HG03442 (cell line): ENCODE results near the gene PSMF1.

ENCODE experiments used
- ATAC-seq: cut with Tn5 transposase; IDR thresholded peaks from one replicate; pipeline ENCODE4 v1.9.1; 2021; ENCODE audit warnings: mild to moderate bottlenecking, moderate library complexity; ENCODE audit not compliant: unreplicated experiment

PSMF1 gene

DNA sequence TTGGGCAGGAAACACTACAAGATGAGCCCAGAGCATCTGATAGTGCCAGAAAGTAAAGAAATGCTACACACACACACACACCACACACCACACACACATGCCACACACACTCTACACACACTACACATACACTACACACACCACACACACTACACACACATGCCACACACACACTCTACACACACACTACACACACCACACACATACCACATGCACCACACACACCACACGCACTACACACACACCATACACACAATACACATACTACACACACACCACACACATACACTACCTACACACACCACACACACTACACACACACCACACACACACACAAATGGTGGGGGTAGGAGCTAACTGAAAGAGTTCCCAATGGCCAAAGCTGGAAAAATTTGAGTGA, 69.9 kb downstream of the PSMF1 start:
- no peak for ATAC-seq

GRCh38 chr20:1189827-1190226, 71.4 kb downstream of the PSMF1 start:
- no peak for ATAC-seq

- ATAC-seq, result no peak
Observed at GRCh38 chr20:1190847-1191246, 72.4 kb downstream of the PSMF1 start.

- no peak for ATAC-seq
Observed at GRCh38 chr20:1191299-1191698, 72.9 kb downstream of the PSMF1 start.

DNA sequence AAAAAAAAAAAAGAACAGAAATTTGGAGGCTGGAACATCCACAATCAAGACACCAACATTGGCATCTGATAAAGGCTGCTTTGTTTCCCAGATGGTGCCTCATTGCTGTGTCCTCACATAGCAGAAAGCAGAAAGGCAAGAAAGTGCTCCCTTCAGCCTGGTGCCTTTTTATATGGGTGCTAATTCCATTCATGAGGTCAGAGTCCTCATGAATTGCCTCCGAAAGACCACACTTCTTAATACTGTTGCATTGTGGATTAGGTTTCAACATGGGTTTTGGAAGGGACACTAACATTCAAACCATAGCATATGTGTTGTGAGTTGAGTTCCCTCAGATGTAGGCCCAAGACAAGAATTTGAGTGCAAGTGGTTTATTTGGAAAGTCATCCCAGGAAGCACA, 76.8 kb downstream of the PSMF1 start:
- no peak for ATAC-seq

DNA sequence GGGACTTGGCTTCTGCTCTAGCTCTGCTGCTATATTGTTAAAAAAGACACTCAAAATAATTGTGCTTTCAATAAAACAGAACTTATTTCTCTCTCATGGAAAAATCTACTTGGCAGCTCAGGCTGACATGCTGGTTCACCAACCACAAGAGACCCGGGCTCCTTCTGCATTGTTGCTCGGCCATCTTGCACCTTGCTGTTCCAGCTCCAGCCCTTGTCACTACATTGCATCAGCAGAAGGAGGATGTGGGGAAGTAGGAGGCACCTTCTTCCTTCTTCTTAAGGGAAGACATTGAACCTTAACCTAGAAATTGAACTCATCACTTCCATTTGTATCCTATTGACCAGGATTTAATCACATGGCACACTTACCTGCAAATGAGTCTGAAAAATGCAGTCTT, 78.2 kb downstream of the PSMF1 start:
- ATAC-seq, result no peak

DNA sequence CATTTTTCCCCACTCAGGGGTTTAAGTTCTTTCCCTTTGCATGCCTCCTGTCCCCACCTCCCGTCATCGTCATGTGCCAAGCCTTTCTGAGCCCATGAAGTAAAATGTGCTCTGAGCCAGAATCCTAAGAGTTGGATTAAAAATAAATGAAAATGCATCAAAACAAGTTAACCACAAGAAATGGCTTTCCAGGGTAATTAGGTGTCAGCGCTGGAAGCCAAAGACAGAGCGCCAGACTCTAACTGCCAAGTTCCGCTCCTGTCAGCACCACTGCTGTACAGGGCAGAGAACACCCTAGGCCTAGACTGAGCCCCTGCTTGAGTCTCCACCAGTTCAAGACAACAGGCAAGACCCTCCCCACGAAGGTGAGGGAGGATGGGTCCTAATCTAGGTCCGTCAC, 79.4 kb downstream of the PSMF1 start:
- ATAC-seq, result no peak

DNA sequence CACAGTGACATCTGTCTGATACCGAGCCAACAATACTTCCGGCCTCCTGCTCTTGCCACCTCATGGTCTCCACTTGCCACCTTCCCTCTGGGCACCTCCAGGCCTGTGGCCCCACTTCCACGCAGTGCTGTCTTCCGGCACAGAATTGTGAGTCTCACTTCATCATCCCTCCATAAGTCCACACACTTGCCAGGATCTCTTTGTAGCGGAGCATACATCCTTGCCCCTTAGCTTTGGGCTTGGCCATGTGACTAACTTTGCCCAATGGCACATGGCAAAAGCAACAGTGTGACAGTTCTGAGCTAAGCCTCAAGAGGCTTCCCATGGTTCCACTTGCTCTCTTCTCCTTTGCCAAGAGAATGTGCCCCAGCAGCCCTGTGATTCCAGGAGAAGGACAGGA, 80.3 kb downstream of the PSMF1 start:
- ATAC-seq, result no peak

- no peak for ATAC-seq
Observed at GRCh38 chr20:1199212-1199873, 80.9 kb downstream of the PSMF1 start.

GRCh38 chr20:1199964-1200363, 81.6 kb downstream of the PSMF1 start:
- no peak for ATAC-seq

DNA sequence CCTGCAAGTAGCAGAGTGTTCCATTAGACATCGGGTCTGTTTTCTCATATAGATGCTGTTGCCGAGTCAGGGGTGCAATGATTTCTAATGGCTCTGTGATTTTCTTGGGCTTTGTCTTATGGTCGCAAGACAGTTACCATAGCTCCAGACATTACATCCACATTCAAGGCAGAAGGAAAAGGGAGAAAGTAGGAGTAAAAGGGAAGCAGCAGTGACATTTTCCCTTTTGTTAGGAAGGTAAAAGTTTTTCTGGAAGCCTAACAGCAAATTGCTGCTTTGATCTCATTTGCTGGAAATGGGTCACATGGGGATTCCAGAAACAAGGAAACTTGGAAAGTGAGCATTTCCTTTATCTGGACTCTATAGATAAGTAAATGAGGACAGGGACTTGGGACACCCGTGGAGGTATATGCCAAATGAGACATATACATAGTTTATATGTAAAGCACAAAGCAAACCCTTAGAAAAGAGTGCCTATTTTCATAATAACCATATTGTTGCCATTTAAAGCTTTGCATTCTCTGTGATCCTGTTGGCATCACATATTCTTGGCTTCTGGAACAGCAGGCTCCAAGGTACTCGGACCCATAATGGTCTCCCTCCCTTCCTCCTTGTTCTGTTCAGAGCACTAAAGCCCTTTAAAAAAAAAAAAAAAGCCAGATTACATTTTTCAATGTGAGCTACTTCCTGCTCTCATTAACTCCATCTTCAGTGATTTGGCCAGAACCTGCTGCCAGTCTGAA, 84.5 kb downstream of the PSMF1 start, which contains the start of gene C20orf202:
C20orf202 (plus strand) TSS at position 693 of the 743 bp plus-strand sequence. CDS start 132 bp downstream, outside the sequence.
- no peak for ATAC-seq

- no peak for ATAC-seq
Observed at GRCh38 chr20:1203630-1204029, 85.2 kb downstream of the PSMF1 start.

DNA sequence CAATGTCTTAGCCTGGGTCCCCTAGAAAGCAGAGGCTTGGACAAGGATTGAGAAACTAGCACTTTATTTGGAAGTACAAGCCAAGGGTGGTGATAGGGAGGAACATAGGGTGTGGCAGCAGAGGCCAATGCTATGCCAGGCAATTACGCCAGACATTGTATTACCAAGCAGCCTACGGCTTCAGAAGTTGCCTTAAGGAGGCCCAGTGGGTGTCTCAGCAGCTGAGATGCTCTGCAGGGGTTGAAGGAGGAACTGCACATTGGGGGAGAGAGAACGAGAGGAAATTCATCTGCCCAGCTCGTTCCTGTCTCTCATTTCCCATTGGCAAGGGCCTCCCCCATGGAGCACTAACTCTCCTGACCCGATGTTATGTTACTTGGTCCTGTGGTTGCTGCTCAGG, 85.7 kb downstream of the PSMF1 start:
- ATAC-seq, result no peak

DNA sequence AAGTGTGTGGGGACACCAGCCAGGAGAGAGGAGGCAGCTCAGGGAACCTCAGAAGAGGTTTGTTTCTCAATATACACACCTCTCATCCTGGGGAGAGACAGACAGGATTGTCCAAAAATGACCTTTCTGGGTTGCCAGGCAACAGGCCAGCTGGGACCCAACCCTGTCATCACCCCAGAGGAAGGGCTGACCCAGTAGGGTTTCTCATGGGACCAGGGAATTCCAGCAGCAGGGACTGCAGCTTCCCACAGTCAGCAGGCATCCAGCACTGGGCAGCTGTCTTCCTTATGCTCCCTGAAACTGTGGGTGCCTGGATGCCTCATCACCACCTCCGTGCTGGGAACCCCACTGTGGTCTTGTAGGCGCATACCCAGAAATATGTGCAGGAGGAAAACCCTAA, 86.2 kb downstream of the PSMF1 start:
- no peak for ATAC-seq

DNA sequence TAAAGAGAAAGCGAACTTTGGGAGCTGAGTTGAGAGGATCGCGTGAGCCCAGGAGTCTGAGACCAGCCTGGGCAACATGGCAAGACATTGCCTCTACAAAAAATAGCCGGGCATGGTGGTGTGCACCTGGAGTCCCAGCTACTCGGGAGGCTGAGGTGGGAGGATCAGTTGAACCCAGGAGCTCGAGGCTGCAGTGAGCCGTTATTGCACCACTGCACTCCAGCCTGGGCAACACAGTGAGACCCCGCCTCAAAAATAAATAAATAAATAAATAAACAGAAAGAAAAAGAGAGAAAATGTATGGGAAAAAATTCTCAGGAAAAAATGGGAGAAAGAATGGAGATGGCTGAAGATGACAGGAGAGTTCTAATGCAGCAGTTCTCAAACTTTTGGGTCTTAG, 87.4 kb downstream of the PSMF1 start:
- no peak for ATAC-seq

GRCh38 chr20:1206366-1207148, 88.2 kb downstream of the PSMF1 start:
- ATAC-seq, result no peak

GRCh38 chr20:1207293-1207878, 89.0 kb downstream of the PSMF1 start:
- no peak for ATAC-seq

DNA sequence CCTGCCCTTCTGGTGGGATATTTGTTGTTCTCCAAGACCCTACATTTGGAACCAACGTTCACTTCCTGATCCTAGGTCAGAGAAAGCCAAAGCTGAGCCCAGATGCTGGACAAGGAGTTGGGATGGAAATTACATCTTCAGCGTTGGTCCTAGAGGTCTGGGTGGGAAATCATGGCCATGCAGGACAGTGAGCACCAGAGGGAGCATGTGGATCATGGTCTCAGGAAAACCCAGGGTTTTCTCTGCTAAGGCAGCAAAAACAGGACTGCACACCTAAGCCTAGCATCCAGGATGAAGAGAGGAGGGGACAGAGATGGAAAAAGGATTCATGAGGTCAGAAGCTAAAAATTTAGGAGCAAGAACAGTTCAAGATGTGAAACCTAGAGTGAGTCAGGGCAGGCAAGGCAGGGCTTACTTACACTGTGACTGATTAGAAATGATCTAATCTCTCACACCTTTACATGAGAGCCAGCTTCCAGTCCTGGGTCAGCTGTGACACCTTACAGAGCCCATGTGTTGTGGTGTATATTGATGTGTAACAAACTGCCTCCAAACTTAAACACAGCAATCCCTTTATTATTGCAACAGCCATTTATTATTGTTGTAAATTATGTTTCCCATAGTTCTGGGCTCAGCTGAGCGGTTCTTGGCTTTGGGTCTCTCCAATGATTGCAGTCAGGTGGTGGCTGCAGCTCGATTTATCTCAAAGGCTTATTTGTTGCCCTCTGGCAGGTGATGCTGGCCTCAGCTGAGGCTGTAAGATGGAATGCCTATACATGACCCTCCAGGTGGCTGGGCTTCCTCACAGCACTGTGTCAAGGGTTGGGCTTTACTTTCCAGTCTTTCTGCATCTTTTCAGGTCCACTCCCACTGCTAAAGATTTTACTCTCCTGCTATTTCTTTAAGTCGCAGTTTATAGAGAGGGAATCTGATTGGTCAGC, 91.3 kb downstream of the PSMF1 start:
- ATAC-seq, result no peak

DNA sequence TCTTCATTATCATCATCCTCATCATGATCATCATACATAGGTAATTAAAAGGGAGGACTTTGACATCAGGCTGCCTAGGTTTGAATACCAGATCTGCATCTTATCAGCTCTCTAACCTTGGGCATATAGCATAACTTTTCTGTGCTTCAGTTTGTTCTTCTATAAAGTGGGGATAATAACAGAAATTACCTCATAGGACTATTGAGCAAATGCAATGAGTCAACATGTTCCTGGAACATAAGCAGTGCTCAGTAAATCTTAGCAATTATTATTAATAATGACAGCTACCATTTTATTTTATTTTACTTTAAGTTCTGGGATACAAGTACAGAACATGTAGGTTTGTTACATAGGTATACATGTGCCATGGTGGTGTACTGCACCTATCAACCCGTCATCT, 92.1 kb downstream of the PSMF1 start:
- no peak for ATAC-seq

DNA sequence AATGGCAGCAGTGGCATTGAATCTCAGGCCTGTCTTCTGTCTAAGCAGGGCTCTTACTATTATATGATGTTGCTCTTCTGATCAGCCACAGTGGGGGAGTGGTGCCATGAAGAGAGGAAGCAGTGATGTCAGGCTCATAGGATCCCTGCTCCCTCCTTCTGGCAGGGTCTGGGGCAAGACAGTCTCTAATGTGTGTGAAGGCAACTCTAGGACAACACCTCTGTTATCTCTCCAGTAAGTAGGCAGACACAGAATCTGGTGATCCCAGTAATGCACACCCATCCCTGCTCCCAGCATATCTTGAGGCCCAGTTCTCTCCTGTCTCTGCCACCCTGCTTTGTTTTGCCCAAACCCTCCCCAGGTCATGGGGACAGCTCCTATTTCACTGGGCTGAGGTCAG, 93.6 kb downstream of the PSMF1 start:
- ATAC-seq, result no peak
